GM12892 (cell line): ENCODE results near the gene AGL.

Source experiments
- POLR2A ChIP-seq: IDR thresholded peaks from 2 replicates; pipeline ENCODE4 v1.6.1; 2011; ENCODE audit warnings: low read depth, low read length, control low read depth
- POLR2AphosphoS5 ChIP-seq: IDR thresholded peaks from 2 replicates; pipeline ENCODE4 v1.6.1; 2011; ENCODE audit warnings: low read depth, low read length, control low read depth

DNA sequence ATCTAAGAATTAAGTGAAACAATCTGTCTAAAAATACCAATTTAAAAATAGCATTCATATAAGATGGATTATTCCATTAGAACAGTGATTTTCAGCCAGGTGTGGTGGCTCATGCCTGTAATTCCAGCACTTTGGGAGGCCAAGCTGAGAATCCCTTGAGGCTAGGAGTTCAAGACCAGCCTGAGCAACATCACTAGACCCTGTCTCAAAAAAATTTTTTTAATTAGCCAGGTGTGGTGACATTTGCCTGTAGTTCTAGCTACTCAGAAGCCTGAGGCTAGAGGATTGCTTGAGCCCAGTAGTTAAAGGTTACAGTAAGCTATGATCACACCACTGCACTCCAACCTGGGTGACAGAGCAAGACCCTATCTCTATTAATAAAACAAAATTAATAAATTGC is 84.6 kb downstream of the AGL start:
- TF ChIP-seq POLR2A: no peak
- no peak for TF ChIP-seq POLR2AphosphoS5
